Measurements from ENCODE around the gene CNTN6. TPM values are rescaled to one million over a fixed set of nuclear protein-coding genes. Genes with fewer than 3 reads are reported as not detected.

Gene CNTN6
- total and polyA plus RNA-seq, 2 of the 4 experiments (the other 2 are of a cell fraction): not detected

- Histone ChIP-seq H4K8ac (ENCODE audit: low read depth in 2 of 2, low read length in 2 of 2) (no peak overlapping the region), H3K56ac (ENCODE audit: extremely low read depth, insufficient read depth, low read length) (no peak overlapping the region), H4K91ac (ENCODE audit: insufficient read depth, low read depth, low read length) (no peak overlapping the region), H3K4me1 (ENCODE audit: control insufficient read depth, insufficient read depth, low read length) (no peaks in the 10 kb centered on the region), H2AK5ac (ENCODE audit: low read depth, low read length) (no peak overlapping the region), H3K9me3 (ENCODE audit: control insufficient read depth, insufficient read depth, low read length) (0 out of 2 replicates have a peak, but pooled peaks cover 7% of the 10 kb centered on the region), H3K4me2 (ENCODE audit: low read depth, low read length) (no peak overlapping the region), H2BK5ac (ENCODE audit: low read depth, low read length, poor library complexity, severe bottlenecking) (no peak overlapping the region), H3K27me3 (ENCODE audit: control insufficient read depth, insufficient read depth, low read length) (no peaks in the 10 kb centered on the region), H3K79me1 (ENCODE audit: low read depth in 1 of 2, low read length in 2 of 2) (no peaks in the 10 kb centered on the region), H4K5ac (ENCODE audit: low read depth, low read length) (no peak overlapping the region), H4K20me1 (ENCODE audit: insufficient read depth, low read length) (no peaks in the 10 kb centered on the region), H2BK120ac (ENCODE audit: low read depth, low read length) (no peak overlapping the region), H3K14ac (replicated peaks; ENCODE audit: low read depth, low read length) (no peak overlapping the region), H2BK20ac (ENCODE audit: low read depth, low read length) (no peak overlapping the region), H3K4ac (ENCODE audit: low read depth, low read length) (no peak overlapping the region), H3K36me3 (ENCODE audit: control insufficient read depth, insufficient read depth, low read length) (no peaks in the 10 kb centered on the region), H3K4me3 (ENCODE audit: insufficient read depth, low read depth, low read length) (no peak overlapping the region), H3K27ac (ENCODE audit: insufficient read depth, low read length) (no peak overlapping the region), H3K9ac (ENCODE audit: low read depth, low read length) (no peak overlapping the region), H3K9me1 (ENCODE audit: insufficient read depth, low read length) (no peaks in the 10 kb centered on the region), H2BK15ac (ENCODE audit: low read depth, low read length) (no peak overlapping the region), H2AK9ac (replicated peaks; ENCODE audit: low read depth, low read length, poor library complexity) (no peak overlapping the region), H3K23ac (ENCODE audit: low read depth, low read length) (no peak overlapping the region), H3K18ac (ENCODE audit: low read depth, low read length) (no peak overlapping the region), H2AFZ (replicated peaks; ENCODE audit: low read length, poor library complexity) (no peak overlapping the region)
- ATAC-seq (ENCODE audit: low read depth) (no peak), DNase-seq (no peak)
- in situ Hi-C loops (cut with MboI; ENCODE audit: low sequenced_read_pairs) (no loop called here), dilution Hi-C loops (cut with HindIII; ENCODE audit: low sequenced_read_pairs, unreplicated experiment) (no loop called here), intact Hi-C loops (cut with micrococcal nuclease) (no loop called here)
- ChIA-PET POLR2A (ENCODE audit: unreplicated experiment) (no interaction called here), CTCF (no interaction called here)
- TF ChIP-seq MXI1 (IDR thresholded peaks at IDR 0.05; ENCODE audit: borderline replicate concordance, low read depth, low read length): no peak
- TF ChIP-seq MAFK (IDR thresholded peaks at IDR 0.05; ENCODE audit: low read depth, low read length): no peak
- no peak for TF ChIP-seq FOS (IDR thresholded peaks at IDR 0.05; ENCODE audit: low read depth, low read length)
- no peak for TF ChIP-seq MAZ (IDR thresholded peaks at IDR 0.05; ENCODE audit: borderline replicate concordance, low read depth, low read length)
- no peak for TF ChIP-seq RAD21 (IDR thresholded peaks at IDR 0.05; ENCODE audit: low read length)
- TF ChIP-seq NFE2L2 (IDR thresholded peaks at IDR 0.05; ENCODE audit: low read depth, low read length): no peak
- no peak for TF ChIP-seq ELK1 (IDR thresholded peaks at IDR 0.05; ENCODE audit: borderline replicate concordance, low read depth, low read length)
- TF ChIP-seq CHD1 (IDR thresholded peaks at IDR 0.05; ENCODE audit: low read depth, low read length): no peak
- TF ChIP-seq CEBPB (IDR thresholded peaks at IDR 0.05; ENCODE audit: low read depth, low read length): no peak
- no TSS peak for BruUV-seq (replicated peaks)
These were observed 313.4 kb downstream of the CNTN6 start for GRCh38 chr3:1406250-1406649.
